IPS-11a (cell line): ENCODE results near the gene TIMM10.

Experiments used
- H3K4me3 ChIP-seq: one replicate; pipeline ENCODE4 v1.5.1; 2013; ENCODE audit warnings: low read depth, low read length, control low read depth

Gene TIMM10

DNA sequence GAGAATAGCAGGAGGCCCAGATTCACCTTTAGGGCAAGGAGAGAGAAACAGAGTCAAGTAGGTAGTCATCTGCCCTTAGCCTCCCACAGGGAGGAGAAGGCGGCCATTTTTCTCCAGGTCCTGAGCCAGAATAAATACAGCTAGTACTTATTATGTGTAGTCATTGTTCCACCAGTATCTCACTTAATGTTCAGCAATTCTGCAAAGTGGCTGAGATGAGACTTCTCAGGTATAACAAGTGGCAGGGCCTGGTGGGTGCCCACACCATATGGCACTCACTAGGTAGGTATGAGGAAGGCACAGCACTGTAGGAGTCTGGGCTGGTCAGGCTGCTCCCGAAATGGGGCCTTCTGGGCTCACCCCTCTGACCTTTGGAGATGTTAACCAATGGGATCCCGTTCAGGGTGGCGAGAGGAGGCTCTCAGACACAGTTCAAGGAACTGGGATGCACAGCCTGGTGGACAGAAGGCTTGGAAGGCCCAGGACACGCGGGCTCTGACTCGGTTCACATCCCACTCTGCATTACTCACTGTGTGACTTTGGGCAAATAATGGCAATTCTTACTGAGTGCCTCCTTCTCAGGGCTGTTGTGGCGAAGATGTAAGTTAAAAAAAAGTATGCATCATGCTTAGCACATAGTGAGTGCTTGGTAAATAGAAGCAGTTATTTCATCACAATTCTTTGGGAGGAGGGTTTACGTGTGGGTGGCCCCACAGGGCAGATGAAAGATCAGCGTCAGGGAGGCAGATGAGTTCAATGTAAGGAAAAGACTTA, 45.1 kb downstream of the TIMM10 start:
- H3K4me3 ChIP-seq, result no peak overlapping the region

DNA sequence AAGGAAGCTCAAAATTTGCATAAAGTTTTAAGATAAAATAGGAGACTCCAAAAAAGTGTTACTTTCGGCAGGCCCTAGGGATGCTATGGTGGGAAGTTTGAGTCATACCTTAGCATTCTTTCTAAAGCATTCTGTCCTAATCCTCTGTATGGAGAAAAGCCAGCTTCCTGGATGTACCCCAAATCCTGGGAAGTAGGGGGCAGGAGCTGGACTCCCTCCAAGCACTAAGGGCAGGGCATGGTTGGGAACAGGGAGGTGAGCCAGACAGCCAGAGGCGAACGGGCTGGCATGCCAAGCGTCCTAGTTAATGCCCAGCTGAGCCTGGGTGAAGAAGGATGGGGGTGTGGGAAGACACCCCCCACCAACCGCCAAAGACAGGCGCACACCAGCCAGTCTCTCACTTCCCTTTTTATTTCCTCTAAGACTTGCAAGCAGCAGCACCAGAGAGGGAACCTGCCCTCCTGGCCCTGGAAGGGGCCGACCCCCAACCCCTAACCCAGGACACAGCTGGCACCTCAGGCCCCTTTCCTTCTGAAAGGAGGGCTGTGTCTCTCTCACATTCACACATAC, 46.3 kb downstream of the TIMM10 start:
- H3K4me3 ChIP-seq, result no peak overlapping the region

DNA sequence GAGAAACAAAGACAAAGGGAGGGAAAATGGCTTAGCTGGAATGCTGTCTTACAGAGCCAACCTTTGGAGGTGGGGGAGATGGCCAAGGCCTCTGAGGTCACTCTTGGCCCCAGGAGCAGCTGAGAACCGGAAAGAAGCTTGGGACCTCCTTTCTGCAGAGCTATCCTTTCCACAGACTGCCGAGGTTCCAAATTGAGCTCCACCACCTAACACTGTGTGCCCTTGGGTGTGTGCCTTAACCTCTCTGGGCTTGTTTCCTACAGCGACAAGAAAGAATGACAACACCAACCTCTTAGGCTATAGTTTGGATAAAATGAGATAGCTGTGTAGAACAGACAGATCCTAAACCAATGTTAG, 47.0 kb downstream of the TIMM10 start:
- no peak overlapping the region for H3K4me3 ChIP-seq

- H3K4me3 ChIP-seq, result peak overlapping the region; percentile 47
Measured at GRCh38 chr11:57482782-57483561, 47.6 kb downstream of the TIMM10 start.

DNA sequence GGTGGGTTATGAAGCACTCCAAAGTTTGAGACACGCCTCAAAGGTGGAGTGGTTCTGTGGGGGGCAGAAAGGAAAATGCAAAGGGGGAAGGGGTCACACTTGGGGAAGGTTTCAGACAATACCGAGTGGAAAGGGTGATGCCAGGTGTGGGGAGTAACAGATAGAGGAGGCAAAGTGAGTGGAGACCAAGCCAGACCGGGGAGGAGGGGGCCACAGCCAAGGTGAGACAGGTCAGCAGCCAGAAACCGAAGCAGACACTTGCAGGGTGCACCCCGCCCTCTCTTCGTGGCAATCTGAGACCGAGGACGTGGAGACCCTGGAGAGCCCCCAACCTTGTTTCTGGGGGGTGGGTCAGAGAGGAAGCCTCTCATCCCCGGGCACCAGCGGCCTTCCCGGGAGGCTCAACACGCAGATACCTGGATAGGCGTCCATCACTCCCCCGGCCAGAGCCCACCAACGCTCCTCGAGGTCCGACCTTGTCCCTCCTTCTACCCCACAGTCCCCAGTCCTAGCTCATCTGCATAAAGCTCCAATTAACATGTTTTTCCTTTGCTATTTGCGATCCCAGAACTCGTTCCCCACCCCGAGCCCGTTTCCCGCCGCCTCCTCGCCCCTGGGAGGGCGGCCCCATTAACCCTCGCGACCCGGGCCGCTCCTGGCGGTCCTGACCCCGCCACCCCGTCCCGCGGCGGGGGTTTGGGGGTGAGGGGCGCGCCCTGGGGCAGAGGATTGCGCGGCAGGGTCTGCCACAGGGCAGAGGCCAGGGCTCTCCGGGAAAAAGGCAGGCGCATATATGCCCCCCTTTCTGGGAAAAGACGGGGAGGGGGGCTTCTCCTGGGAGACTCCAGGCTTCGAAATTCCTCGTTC, 48.4 kb downstream of the TIMM10 start:
- peak overlapping the region; percentile 47 for H3K4me3 ChIP-seq

DNA sequence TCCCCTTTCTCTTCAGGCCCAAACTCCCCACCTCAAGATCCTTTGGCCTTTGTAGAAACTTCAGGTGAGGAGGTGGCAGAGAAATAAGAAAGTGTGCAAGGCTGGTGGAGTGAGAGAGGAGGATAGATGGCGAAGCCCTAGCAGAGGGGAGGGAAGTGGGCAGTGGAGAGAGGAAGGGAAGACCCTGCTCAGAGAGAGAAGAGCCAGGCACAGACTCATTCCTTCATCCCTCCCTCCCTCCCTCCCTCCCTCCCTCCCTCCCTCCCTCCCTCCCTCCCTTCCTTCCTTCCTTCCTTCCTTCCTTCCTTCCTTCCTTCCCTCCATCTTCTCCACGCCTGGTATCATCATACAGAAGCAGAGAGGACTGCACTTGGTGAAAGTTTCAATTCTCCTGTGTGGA, 49.2 kb downstream of the TIMM10 start:
- H3K4me3 ChIP-seq, result no peak overlapping the region

DNA sequence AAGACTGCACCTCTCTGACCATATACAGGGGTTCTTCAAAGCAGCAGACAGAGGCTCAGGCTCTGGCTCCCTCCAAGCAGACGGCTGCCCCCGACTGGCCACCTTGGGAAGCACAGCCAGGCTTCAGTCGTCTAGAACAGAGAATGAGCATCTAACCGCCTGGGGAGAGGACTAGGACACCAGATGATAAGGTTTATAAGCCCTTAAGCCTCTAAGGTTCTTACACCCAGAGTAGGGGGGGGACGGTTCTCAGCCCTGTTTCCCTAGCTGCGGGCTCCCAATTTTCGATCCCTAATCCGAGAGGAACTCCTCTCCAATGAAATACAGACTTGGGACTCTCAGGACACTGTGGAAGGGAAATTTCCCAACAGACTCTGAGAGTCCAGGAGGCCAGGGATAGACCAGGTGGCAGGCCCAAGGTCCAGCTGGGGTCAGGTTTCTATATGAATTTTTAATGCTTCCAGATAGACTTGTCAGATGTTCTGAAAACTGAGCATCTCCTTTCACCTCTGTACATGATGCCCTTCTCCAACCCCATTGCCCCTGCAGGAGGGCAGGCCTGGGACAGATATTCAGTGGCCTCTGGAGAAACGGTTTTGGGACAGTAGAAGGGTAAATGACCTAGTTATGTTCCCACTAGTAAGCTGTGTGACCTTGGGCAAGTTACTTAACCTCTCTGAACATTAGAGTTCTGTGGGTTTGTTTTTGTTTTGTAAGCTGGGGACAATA, 50.0 kb downstream of the TIMM10 start:
- no peak overlapping the region for H3K4me3 ChIP-seq

DNA sequence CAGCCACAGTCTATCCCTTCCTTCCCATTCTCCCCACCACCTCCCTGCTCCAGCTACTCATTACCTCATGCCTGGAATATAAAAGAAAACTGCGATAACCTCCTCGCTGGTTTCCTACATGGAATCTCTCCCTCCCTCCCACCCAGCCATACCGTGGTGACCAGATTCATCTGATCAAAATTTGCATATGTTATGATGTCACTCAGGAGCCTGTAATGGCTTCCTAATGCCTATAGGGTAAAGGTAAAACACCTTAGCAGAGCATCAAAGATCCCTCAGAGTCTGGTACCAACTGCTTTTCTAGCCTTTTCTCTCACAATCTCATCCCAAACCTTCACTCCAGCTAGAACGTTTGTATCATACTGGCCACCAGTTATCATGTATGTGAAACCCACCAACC, 50.6 kb downstream of the TIMM10 start:
- no peak overlapping the region for H3K4me3 ChIP-seq

- no peak overlapping the region for H3K4me3 ChIP-seq
Measured at GRCh38 chr11:57479021-57479663, 51.4 kb downstream of the TIMM10 start.
